Measurements from ENCODE around the gene FLVCR1. TPM values are rescaled to one million over a fixed set of nuclear protein-coding genes. Genes with fewer than 3 reads are reported as not detected.

The FLVCR1 gene
- total RNA-seq, 2 experiments from 2014 or later: 12.4 to 12.6 TPM

DNA sequence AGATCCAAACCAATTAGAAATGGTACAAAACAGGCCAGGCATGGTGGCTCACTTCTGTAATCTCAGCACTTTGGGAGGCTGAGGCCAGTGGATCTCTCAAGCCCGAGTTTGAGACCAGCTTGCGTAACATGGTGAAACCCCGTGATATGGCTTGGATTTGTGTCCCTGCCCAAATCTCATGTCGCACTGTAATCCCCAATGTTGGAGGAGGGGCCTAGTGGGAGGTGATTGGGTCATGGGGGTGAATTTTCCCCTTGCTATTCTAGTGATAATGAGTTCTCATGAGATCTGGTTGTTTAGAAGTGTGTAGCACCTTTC is 85.3 kb downstream of the FLVCR1 start:
- no peak for DNase-seq
- H3K4me1 Mint-ChIP-seq (ENCODE audit: low read depth): no peaks in the 10 kb centered on the region
- H3K4me3 Mint-ChIP-seq: no peak overlapping the region
- CTCF ChIA-PET: interaction anchor here (1.2 kb wide), 1 partner anchor 51 kb away, joined by 3 read pairs; no protein-coding TSS in a partner anchor
- POLR2A ChIA-PET: no interaction called here
- H3K27me3 Mint-ChIP-seq: peaks cover 1% of the 10 kb centered on the region
- H3K27ac Mint-ChIP-seq: no peak overlapping the region
- intact Hi-C loops (cut with micrococcal nuclease): no loop called here
- peaks cover 6% of the 10 kb centered on the region for H3K9me3 Mint-ChIP-seq
- H3K36me3 Mint-ChIP-seq: no peaks in the 10 kb centered on the region

DNA sequence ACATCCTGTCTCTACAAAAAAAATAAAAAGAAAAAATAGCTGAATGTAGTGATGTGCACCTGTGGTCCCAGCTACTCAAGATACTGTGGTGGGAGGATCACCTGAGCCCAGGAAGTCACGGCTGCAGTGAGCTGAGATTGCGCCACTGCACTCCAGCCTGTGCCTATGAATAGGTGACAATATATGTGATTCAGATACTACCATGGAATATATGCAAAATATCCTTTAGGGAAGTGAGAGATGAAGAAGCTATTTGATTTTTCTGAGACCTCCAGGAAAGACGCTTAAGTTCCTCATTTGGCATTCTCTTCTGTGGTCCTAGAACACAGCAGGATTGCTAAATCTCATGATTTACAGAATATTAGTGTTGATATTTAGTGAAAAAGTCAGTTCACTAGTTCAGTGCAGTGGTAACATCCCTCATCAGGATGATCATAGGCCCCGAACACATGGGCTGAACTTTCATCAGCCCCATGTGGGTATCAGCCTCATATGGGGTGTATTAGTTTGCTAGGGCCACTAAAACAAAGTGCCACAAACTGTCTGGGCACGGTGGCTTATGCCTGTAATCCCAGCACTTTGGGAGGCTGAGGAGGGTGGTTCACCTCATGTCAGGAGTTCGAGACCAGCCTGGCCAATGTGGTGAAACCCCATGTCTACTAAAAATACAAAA is 86.3 kb downstream of the FLVCR1 start:
- no peaks in the 10 kb centered on the region for H3K36me3 Mint-ChIP-seq
- POLR2A ChIA-PET: no interaction called here

DNA sequence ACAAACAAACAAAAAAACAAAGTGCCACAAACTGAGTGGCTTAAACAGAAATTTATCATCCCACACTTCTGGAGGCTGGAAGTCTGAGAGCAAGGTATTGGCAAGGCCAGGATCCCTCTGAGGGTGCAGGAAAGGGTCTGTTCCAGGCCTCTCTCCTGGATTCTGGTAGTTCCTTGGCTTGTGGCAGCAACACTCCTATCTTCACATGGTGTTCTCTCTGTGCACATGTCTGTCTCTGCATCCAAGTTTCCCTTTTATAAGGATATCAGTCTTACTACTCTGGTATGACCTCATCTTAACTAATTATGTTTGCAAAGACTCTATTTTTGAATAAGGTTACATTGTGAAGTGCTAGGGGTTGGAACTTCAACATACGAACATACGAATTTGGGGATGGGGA is 87.0 kb downstream of the FLVCR1 start:
- intact Hi-C loops (cut with micrococcal nuclease): no loop called here
- H3K27me3 Mint-ChIP-seq: peaks cover 11% of the 10 kb centered on the region

More for the DNA sequence above, 86.3 kb downstream of the FLVCR1 start:
- peaks cover 7% of the 10 kb centered on the region for H3K9me3 Mint-ChIP-seq
- H3K27me3 Mint-ChIP-seq: peaks cover 4% of the 10 kb centered on the region
- H3K4me1 Mint-ChIP-seq (ENCODE audit: low read depth): no peaks in the 10 kb centered on the region
- H3K27ac Mint-ChIP-seq: no peak overlapping the region
- H3K4me3 Mint-ChIP-seq: no peak overlapping the region
- DNase-seq: no peak
- intact Hi-C loops (cut with micrococcal nuclease): no loop called here
- CTCF ChIA-PET: interaction anchor here (1.2 kb wide), 1 partner anchor 50 kb away, joined by 3 read pairs; no protein-coding TSS in a partner anchor

DNA sequence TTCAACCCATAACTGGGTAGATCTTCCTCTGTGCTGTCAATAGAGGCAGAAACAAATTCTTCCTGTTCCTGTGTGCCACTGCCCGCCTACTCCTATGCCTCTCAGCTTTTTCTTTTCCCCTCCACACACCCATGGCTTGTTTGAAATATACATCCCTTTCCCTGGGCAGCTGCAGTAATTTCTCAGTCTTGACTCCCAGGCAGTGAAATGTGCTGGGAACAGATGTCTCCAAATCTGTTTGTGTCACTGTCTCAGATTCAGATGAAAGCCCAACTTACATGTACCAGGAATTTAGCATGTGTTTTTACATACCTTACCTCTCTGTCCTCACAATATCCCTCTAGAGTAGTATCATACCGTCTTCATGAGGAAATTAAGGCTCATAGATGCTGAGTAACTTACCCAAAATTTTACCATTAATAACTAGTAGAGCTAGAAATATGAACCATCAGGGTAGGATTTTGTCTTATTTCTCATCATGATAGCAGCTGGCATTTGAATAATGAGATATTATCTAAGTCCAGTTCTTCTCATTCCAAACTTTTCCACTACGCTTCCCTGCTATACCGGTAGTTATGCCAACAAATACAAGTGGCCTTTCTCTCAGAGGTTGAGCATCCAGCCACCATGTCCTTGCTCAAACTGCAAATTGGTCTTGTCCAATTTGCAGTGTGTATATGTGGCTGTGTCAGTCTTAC is 87.5 kb downstream of the FLVCR1 start:
- no peak for DNase-seq
- Mint-ChIP-seq H3K27me3 (peaks cover 16% of the 10 kb centered on the region), H3K4me1 (ENCODE audit: low read depth) (peaks cover 3% of the 10 kb centered on the region), H3K36me3 (no peaks in the 10 kb centered on the region), H3K27ac (no peak overlapping the region), H3K9me3 (peaks cover 3% of the 10 kb centered on the region), H3K4me3 (no peak overlapping the region)
- intact Hi-C loops (cut with micrococcal nuclease): no loop called here
- ChIA-PET POLR2A (no interaction called here), CTCF (interaction anchor here (0.7 kb wide), 1 partner anchor 546 kb away, joined by 3 read pairs; no protein-coding TSS in a partner anchor)

More for the DNA sequence above, 87.0 kb downstream of the FLVCR1 start:
- peaks cover under 1% of the 10 kb centered on the region for H3K4me1 Mint-ChIP-seq (ENCODE audit: low read depth)
- CTCF ChIA-PET: interaction anchor here (0.7 kb wide), 1 partner anchor 545 kb away, joined by 3 read pairs; no protein-coding TSS in a partner anchor
- POLR2A ChIA-PET: no interaction called here
- H3K36me3 Mint-ChIP-seq: no peaks in the 10 kb centered on the region
- H3K4me3 Mint-ChIP-seq: no peak overlapping the region
- DNase-seq: no peak
- no peak overlapping the region for H3K27ac Mint-ChIP-seq
- H3K9me3 Mint-ChIP-seq: peaks cover 7% of the 10 kb centered on the region

DNA sequence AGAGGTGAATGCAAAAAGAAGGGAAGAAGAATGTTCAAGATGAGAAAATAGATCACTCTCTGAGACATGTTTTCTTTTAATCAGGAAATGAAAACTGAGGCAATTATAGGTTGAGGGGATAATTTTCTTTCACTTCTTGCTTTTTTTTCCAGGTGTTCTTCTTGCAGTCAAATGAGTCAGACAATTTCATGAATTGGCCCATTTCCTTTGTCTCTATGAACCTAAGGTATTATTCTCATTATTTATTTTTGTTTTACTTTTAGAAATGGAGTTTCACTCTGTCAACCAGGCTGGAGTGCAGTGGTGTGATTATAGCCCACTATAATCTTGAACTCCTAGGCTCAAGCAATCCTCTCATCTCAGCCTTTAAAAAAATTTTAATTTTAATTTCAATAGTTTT is 88.8 kb downstream of the FLVCR1 start:
- H3K9me3 Mint-ChIP-seq: peaks cover 3% of the 10 kb centered on the region
- POLR2A ChIA-PET: no interaction called here
- intact Hi-C loops (cut with micrococcal nuclease): no loop called here
- CTCF ChIA-PET: no interaction called here
- no peak for DNase-seq
- H3K27me3 Mint-ChIP-seq: peaks cover 22% of the 10 kb centered on the region
- H3K36me3 Mint-ChIP-seq: no peaks in the 10 kb centered on the region
- no peak overlapping the region for H3K27ac Mint-ChIP-seq
- H3K4me1 Mint-ChIP-seq (ENCODE audit: low read depth): peaks cover 7% of the 10 kb centered on the region
- H3K4me3 Mint-ChIP-seq: no peak overlapping the region

Other genes with a start within 250 kb of the FLVCR1 start
- 10 to 100 TPM; 49.7 to 51.5 TPM for gene ATF3, start 249.5 kb upstream of the FLVCR1 start, total RNA-seq
- 100 to 1,000 TPM; 314 to 320 TPM for gene BATF3, start 158.4 kb upstream of the FLVCR1 start, total RNA-seq
- 10 to 100 TPM; 39.8 to 41.8 TPM for gene NSL1, start 66.5 kb upstream of the FLVCR1 start, total RNA-seq
- gene TATDN3, start 66.4 kb upstream of the FLVCR1 start, total RNA-seq: 10 to 100 TPM; 19.2 to 20.7 TPM
- under 1 TPM in 1 of 2 experiments, not detected in 1; 0.51 TPM for gene SPATA45, start 10.6 kb upstream of the FLVCR1 start, total RNA-seq
- under 1 TPM; 0.57 to 0.63 TPM for gene VASH2, start 92.3 kb downstream of the FLVCR1 start, total RNA-seq
- gene ANGEL2, start 157.6 kb downstream of the FLVCR1 start, total RNA-seq: 10 to 100 TPM; 41.3 to 46.4 TPM
- gene RPS6KC1, start 193.0 kb downstream of the FLVCR1 start, total RNA-seq: 1 to 10 TPM; 5.9 to 6.7 TPM

All from activated CD4-positive, alpha-beta memory T cell treated with anti-CD3 and anti-CD28 coated beads for 36 hours (primary cell).